Measurements from ENCODE around the gene TFAP2B.

The TFAP2B gene

GRCh38 chr6:50818673-50819072 is at the start of gene TFAP2B:
TSS of gene TFAP2B (plus strand) at chr6:50818871. CDS start at chr6:50818892, 21 bp downstream.
- DNase-seq = no peak

DNA sequence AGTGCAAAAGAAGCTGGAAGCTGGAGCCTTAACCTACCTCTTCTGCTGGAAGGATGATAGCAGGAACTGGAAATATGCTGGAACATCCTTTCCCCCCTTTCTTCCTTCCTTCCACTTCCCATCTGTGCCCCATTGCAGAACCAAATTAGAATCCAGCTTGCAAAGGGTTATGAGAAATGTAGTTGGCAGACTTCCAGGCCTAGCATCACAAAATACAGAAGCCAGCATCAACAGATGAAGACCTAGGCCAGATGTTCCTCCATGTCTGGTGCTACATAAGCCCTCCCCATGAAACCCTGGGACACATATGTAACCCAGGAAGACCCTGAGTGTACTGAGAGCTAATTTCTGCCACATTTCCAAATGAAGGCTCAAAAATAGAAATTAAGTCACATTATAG is 40.0 kb upstream of the TFAP2B start:
- DNase-seq = no peak

DNA sequence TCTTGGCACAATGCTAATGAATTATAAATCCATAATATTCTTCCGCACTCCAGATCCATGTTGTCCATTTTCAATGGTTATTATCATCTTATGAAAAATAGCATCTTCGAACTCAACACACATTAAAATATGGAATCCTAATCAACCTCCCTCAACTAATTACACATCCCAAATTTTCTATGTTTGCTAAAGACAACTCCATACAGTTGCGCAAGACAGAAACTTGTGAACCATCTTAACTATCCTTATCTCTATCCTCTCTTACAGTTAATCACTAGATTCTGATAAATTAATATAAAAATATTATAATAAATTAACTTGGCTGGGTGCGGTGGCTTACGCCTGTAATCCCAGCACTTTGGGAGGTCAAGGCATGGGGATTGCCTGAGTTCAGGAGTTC is 38.3 kb upstream of the TFAP2B start:
- no peak for DNase-seq

DNA sequence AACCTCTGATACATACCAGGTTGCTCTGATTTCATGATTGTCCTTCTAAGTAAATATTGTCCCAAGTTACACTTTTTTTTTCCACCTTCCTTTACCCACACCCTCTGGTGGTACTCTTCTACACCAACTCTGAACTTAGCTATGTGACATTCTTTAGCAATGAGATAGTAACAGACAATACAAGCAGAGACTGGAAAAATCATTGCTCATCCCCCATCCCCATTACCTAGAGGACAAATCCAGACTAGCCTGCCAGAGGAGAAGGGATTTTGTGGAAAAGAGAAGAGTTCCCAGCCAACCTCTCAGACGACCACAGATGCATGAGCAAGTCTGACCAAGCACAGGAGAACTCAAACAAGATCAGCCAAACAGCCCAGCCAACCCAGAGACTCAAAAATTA is 32.8 kb upstream of the TFAP2B start:
- DNase-seq = no peak

DNA sequence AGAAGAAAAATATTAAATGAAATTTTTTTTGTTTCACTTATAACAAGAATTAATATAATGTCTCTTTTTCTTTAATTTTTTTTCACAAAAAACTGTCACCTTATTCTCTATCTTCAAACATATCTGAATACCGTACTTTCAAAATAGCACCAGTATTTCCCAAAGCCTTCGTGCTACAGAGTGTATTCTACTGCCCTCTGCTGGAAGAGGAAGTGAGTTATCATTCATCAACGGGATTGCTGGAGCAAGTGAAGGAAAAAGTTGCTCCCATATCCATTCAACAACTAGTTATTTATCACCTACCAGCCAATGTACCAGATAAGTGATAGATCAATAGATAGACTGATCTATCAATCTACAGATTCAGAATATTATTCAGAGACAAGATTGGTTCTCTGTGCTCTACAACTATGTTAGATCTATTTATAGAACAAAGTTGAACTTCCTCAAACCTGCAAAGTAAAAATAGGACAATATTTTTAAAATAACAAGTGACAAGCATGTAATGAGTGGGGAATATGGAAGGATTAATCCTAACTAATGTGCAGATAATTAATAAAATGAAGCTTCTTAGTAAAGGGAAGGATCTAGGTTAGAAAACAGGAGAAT is 26.7 kb upstream of the TFAP2B start:
- peak; percentile 28 for DNase-seq

DNA sequence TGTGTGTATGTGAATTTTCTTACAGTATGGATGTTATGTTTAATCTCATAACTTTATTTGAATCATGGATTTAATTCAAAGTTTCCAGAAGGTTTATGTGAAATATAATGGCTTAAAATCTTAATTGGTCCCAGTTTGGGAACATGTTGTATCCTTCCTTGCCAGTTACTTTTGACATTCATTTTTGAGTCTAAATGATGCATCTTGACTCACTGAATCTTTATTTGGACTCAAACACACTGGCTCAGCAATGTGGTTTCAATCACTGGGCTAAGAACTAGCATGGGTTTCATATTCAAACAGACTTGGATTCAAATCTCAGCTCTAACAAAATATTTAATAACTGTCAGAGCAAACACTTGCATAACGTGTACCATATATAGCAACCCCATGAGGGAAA is 25.9 kb upstream of the TFAP2B start:
- no peak for DNase-seq

DNA sequence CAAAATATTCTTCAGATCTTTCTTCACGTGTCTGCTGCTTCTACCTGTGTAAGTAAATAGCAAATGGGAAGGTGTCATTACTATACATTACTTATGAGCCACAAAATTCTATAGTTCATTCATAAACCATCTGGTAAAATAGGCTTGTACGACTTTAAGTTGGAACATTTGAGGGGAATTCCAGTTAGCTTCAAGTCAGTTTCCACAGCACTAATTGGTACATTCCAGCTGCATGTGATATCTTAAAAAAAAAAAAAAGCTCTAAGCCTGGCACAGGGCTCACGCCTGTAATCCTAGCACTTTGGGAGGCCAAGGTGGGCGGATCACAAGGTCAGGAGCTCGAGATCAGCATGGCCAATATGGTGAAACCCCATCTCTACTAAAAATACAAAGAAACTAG is 23.1 kb upstream of the TFAP2B start:
- no peak for DNase-seq

DNA sequence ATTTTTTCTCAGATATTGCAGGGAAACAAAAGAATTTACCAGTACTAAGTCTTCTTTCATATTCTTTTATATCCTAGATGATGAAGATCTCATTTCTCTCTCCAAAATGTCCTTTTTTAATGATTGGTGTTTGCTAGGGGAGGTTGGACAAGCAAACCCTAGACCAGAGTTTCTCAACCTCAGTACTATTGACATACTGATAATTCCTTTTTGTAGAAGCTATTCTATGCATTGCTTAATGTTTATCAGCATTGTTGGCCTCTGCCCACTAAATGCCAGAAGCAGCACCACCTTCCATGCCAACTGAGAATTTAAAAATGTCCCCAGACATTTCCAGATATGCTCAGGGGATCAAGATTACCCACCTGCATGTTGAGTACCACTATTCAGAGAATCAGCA is 14.4 kb upstream of the TFAP2B start:
- no peak for DNase-seq

DNA sequence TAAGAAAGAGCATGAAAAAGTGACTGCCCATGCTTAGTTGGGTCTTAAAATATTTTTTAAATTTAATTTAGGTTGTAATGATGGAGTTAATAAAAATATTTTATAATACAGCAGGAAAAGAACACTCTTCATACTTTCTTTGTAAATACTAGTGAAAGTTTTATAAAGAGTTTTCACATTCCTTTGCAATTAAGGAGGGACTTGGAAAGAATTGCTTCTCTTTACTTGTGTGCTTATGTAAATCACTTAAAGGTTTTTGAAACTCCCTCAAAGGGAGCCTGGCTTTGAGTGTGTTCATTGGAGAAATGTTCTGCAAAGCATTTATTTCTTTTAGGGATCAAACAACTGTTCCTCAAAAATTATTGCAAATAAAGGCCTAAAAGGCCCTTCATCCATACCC is 11.6 kb upstream of the TFAP2B start:
- DNase-seq = no peak

DNA sequence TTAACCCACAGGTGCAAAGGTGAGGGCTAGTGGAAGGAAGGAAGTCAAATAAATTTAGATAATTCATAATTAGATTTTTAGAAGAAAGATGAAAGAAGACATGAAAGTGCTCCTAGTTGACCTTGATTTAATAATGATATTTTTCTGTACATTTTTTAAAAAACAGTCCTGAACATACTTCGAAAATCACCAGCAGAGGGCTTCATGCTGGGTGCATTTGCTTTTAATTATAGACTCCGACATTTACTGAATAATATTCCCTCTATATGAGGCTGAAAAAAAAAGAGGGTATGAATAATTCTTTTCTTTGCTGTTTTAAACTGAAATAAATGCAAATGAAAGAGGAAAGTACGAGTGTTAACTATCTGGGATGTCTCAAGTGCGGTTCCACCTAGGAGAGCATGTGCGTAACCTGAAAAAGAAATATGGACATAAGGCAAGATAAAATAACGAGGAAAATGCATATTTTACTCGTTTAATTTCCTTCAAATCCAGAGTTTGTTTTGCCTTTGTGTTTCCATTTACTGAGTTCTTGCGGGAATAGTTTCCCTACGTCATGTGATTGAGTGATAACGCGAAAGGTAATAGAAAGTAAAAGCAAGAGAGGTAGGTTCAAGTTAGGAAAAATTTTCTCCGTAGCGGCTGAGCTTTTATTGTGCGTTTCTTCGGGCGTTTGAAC is 3.1 kb upstream of the TFAP2B start:
- no peak for DNase-seq

DNA sequence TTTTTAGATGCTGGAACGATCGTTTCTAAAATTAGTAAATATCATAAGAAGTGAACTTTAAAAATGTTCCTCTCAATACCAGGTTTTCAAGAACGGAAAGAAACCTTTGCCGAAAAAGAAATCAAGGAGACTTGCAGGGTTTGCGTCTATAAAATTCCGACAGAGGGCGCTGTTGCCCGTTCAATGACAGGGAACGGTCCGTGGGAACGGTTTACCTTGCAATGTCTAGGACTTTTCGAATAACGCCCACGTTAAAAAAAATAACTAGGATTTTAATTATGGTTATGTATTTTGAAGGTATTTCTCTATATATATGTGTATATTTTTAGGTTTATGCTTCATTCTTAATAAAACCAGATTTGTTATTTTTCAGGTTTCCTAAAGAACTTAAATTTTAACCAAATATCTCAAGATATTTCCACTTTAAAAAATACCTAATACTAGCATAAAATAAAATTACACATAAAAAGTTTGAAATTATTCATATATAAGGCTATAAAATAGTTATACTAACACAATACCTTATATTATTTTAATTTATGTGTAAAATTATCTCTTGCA is 2.5 kb upstream of the TFAP2B start:
- DNase-seq = peak; percentile 62

DNA sequence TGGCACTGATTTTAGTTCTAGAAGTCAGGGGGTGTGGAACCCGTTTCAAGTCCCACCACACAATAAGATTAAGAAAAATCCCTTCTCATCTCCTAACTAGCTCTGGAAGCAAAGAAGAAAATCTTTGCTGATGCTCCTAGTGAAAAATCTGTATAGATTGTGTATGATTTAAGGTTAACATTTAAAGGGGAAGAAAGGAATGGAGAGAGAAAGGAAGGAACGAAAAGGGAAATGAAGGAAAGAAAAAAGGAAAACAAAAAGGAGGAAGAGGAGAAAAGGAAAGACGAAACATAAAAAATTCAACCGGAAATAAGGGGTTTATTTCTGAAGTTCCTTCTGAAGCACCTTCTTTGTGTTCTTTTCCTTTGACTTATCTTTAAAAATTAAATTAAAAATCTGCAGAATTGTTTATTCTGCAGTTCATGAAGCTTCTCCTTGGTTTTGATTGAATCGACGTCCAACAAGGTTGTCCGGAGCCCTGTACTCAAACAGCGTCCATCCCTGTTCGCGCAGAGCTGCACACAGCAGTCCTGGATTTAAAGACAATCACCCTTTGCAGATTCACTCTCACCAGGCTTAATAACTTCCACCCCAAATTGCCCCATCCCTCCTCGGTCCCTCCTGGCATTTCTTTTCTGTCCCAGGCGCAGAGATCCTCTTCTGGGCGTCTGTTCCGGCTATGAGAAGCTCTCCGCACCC is 1.6 kb upstream of the TFAP2B start:
- DNase-seq = no peak

- no peak for DNase-seq
These were observed 1.1 kb upstream of the TFAP2B start for GRCh38 chr6:50817646-50817950.

DNA sequence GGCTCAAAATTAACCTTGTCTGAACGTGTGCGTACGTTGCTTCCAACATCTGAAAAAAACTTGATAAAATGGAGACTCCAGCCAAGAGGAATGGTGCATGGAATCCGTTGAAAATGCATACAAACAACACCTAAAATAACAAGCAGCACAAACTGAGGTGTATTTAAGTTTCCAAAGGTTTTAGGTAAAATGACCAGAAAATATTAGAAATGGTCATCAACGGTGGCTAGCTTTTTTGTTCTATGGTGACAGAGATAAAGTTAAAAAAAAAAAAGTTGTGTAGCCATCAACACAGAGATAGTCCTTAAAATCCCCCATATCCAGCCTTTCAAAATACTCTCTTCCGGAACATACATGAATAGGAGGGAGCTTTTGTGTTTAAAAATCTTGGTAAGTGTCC is 651 bp upstream of the TFAP2B start:
- DNase-seq = no peak

- no peak for DNase-seq
These were observed 814 bp downstream of the TFAP2B start for GRCh38 chr6:50819466-50819903.

GRCh38 chr6:50819904-50820868 is 1.5 kb downstream of the TFAP2B start:
- no peak for DNase-seq

- no peak for DNase-seq
These were observed 2.2 kb downstream of the TFAP2B start for GRCh38 chr6:50820869-50821264.

- DNase-seq = no peak
These were observed 2.9 kb downstream of the TFAP2B start for GRCh38 chr6:50821441-50822077.

- DNase-seq = no peak
These were observed 3.4 kb downstream of the TFAP2B start for GRCh38 chr6:50822078-50822476.

- DNase-seq = no peak
These were observed 4.6 kb downstream of the TFAP2B start for GRCh38 chr6:50823094-50823920.

DNA sequence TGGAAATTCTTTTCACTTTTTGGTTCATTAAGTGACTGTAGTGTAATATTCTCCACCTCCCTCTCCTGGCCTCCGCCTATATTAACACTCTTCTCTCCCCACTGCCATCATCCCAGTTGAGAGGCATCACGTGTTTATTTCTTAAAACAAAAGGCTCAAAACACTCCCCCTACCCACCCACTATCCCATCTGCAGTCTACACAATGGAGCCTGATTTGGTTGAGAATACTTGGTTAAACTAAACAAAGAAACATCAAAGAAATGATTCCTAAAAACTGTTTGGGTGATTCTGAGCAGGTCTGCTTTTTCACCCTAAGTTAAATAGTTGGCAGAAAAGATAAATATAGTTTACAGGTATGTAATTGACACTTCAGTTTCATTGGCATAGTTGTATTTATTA is 5.9 kb downstream of the TFAP2B start:
- no peak for DNase-seq
